ENCODE data around the gene STAB1.

STAB1 gene

GRCh38 chr3:52494886-52495495, at the start of gene STAB1:
Gene STAB1 (plus strand): TSS chr3:52495338. CDS start chr3:52495414, 76 bp downstream.
- no peak for DNase-seq

GRCh38 chr3:52446042-52446441, 49.1 kb upstream of the STAB1 start:
- no peak for DNase-seq

- DNase-seq: peak; percentile 85
These were observed 48.3 kb upstream of the STAB1 start for GRCh38 chr3:52446631-52447511.

- DNase-seq: no peak
These were observed 47.4 kb upstream of the STAB1 start for GRCh38 chr3:52447512-52448355.

GRCh38 chr3:52450489-52451236, 44.5 kb upstream of the STAB1 start:
- DNase-seq: no peak

- no peak for DNase-seq
These were observed 43.7 kb upstream of the STAB1 start for GRCh38 chr3:52451237-52452083.

- DNase-seq: no peak
These were observed 43.0 kb upstream of the STAB1 start for GRCh38 chr3:52452126-52452525.

- no peak for DNase-seq
These were observed 42.4 kb upstream of the STAB1 start for GRCh38 chr3:52452570-52453221.

GRCh38 chr3:52453496-52454249, 41.5 kb upstream of the STAB1 start, which contains the start of gene TNNC1:
Gene TNNC1 (minus strand): TSS chr3:52454041. CDS start chr3:52454015, 26 bp downstream.
- DNase-seq: no peak

- no peak for DNase-seq
These were observed 40.7 kb upstream of the STAB1 start for GRCh38 chr3:52454250-52454937.

GRCh38 chr3:52454938-52455282, 40.2 kb upstream of the STAB1 start:
- DNase-seq: no peak

GRCh38 chr3:52455283-52456168, 39.6 kb upstream of the STAB1 start, which contains the start of gene NISCH:
Gene NISCH (plus strand): TSS chr3:52455604. CDS start chr3:52455642, 38 bp downstream.
- peak; percentile 96 for DNase-seq

- DNase-seq: no peak
These were observed 38.9 kb upstream of the STAB1 start for GRCh38 chr3:52456169-52456799.

GRCh38 chr3:52456800-52457183, 38.3 kb upstream of the STAB1 start:
- no peak for DNase-seq

GRCh38 chr3:52458031-52458760, 36.9 kb upstream of the STAB1 start:
- DNase-seq: no peak

- DNase-seq: no peak
These were observed 36.2 kb upstream of the STAB1 start for GRCh38 chr3:52458770-52459545.

Measured in activated CD4-positive, alpha-beta T cell treated with anti-CD3 and anti-CD28 coated beads, Interleukin-2, Interleukin-6, amounts not matched to agents 100 ng/mL and 50 ng/mL, durations not matched to agents 16 hours and 8 hours (primary cell).